Upper lobe of right lung (tissue), 1 donor: ENCODE results near the gene HNF1B. TPM values are rescaled to one million over a fixed set of nuclear protein-coding genes. Genes with fewer than 3 reads are reported as not detected.

Experiments used
- ATAC-seq: fragments of 200-7000 bp; cut with Tn5 transposase; one replicate; pipeline ENCODE4 v1.9.1; 2020; ENCODE audit warnings: mild to moderate bottlenecking, moderate library complexity
- DNase-seq: peaks from one replicate; pipeline ENCODE4 v3.0.0-alpha.2; 2020
- H3K27ac ChIP-seq: fragments of 200-600 bp; one replicate; pipeline ENCODE4 v1.8.0; 2022
- H3K27me3 ChIP-seq: fragments of 200-600 bp; one replicate; pipeline ENCODE4 v1.8.0; 2022; ENCODE audit warnings: mild to moderate bottlenecking
- H3K36me3 ChIP-seq: fragments of 200-600 bp; one replicate; pipeline ENCODE4 v1.8.0; 2022
- H3K4me1 ChIP-seq: fragments of 200-600 bp; one replicate; pipeline ENCODE4 v1.8.0; 2022
- H3K4me3 ChIP-seq: fragments of 200-600 bp; one replicate; pipeline ENCODE4 v1.8.0; 2022; ENCODE audit warnings: mild to moderate bottlenecking
- H3K9me3 ChIP-seq: fragments of 200-600 bp; one replicate; pipeline ENCODE4 v1.8.0; 2022
- intact Hi-C: fragments of 100-400 bp; cut with DNase I; formaldehyde crosslinking; loops from one replicate; pipeline ENCODE4 v1.11.0; 2022
- total RNA-seq: library from RNA; stranded (reverse); fragmentation: NEBNext Ultra II Directional; extraction: Animal tissue kit (Norgen Biotek cat#: 25700); gene quantifications from one replicate; pipeline ENCODE4 v1.2.1, GENCODE V29; 2021
- TF ChIP-seq, protein P1 (sequence below): fragments of 200-600 bp; IDR thresholded peaks from one replicate; pipeline ENCODE4 v1.8.0; 2022; ENCODE audit warnings: antibody characterized with exemption
- donor health status: DM: no; HTN: yes; CAD: no; lungs with severe emphysema.

The HNF1B gene
- total RNA-seq, 1 donor from 2014 or later = 19.8 TPM

DNA sequence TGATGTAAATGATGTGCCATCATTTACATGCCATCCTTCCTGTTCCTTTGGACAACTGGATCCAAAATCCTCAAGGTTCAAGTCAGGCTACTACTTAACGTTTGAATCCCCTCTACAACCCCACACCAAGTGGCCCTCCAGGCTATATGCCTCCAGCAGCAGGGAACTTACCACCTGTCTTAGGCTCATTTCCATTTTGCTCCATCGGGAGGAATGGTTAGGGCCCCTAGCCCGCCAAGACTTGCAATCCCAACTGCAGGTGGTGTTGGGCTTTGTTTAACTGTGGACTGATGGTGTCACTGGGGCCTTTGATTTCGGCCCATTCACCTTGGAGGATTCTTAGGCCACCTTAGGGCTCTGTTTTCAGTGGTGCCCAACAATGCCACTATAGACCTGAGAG, 9.7 kb downstream of the HNF1B start:
- H3K4me3 ChIP-seq = no peak overlapping the region
- TF ChIP-seq, protein P1, sequence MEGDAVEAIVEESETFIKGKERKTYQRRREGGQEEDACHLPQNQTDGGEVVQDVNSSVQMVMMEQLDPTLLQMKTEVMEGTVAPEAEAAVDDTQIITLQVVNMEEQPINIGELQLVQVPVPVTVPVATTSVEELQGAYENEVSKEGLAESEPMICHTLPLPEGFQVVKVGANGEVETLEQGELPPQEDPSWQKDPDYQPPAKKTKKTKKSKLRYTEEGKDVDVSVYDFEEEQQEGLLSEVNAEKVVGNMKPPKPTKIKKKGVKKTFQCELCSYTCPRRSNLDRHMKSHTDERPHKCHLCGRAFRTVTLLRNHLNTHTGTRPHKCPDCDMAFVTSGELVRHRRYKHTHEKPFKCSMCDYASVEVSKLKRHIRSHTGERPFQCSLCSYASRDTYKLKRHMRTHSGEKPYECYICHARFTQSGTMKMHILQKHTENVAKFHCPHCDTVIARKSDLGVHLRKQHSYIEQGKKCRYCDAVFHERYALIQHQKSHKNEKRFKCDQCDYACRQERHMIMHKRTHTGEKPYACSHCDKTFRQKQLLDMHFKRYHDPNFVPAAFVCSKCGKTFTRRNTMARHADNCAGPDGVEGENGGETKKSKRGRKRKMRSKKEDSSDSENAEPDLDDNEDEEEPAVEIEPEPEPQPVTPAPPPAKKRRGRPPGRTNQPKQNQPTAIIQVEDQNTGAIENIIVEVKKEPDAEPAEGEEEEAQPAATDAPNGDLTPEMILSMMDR = no peak
- no peak for ATAC-seq
- no peaks in the 10 kb centered on the region for H3K9me3 ChIP-seq
- H3K27ac ChIP-seq = no peak overlapping the region
- H3K27me3 ChIP-seq = peaks cover 23% of the 10 kb centered on the region
- H3K4me1 ChIP-seq = no peaks in the 10 kb centered on the region
- intact Hi-C loops = no loop called here
- DNase-seq = no peak
- H3K36me3 ChIP-seq = no peaks in the 10 kb centered on the region

DNA sequence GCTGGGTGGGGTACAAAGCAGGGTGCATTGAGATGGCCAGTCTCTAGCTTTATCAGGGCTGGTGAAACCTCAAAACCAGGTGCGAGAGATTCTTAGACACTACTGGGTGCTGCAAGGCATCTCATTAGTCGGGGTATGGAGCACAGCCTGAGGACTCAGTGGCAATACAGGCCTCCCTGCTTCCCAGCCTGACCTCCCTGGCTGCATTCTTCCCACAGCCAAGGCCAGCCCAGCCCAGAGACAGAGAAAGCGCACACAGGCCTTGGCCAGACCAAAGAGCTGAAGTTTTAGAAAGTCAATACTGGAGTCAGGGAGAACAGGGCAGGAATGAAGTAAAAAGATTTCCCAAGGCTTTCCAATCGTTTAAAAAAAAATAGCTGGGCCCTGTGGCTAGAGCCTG, 12.5 kb downstream of the HNF1B start:
- intact Hi-C loops = no loop called here
- H3K27me3 ChIP-seq = no peaks in the 10 kb centered on the region
- H3K36me3 ChIP-seq = no peaks in the 10 kb centered on the region
- no peaks in the 10 kb centered on the region for H3K4me1 ChIP-seq
- no peaks in the 10 kb centered on the region for H3K9me3 ChIP-seq
- ATAC-seq (no peak), DNase-seq (no peak)
- no peak overlapping the region for H3K4me3 ChIP-seq
- no peak overlapping the region for H3K27ac ChIP-seq
- TF ChIP-seq, protein P1 = no peak

- Histone ChIP-seq H3K4me1 (no peaks in the 10 kb centered on the region), H3K4me3 (no peak overlapping the region), H3K27me3 (no peaks in the 10 kb centered on the region), H3K27ac (no peak overlapping the region), H3K9me3 (no peaks in the 10 kb centered on the region), H3K36me3 (no peaks in the 10 kb centered on the region)
- intact Hi-C loops = no loop called here
- TF ChIP-seq, protein P1 = no peak
- ATAC-seq (no peak), DNase-seq (no peak)
These were observed 13.8 kb downstream of the HNF1B start for GRCh38 chr17:37731056-37731455.

DNA sequence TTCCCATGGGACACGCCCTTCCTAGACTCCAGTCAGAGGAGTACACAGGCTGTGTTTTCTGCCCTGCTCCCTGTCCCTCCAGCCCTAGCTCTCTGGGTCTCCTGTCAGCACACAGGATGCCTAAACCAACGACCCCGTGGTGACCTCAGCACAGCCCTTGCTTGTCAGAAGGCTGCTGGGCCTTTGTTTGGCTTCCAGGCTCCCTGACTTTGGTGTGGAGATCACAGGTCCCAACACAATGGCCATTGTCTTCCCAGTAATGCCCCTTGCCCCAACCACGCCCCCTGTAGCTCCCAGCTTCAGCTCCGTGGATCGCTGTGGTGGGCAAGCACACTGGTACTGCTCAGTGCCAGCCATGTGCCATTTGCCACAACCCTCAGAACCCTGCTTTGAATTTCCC, 15.0 kb downstream of the HNF1B start:
- Histone ChIP-seq H3K27ac (no peak overlapping the region), H3K27me3 (no peaks in the 10 kb centered on the region), H3K36me3 (no peaks in the 10 kb centered on the region), H3K4me1 (no peaks in the 10 kb centered on the region), H3K9me3 (no peaks in the 10 kb centered on the region), H3K4me3 (no peak overlapping the region)
- DNase-seq (no peak), ATAC-seq (no peak)
- TF ChIP-seq, protein P1 = no peak
- intact Hi-C loops = no loop called here

DNA sequence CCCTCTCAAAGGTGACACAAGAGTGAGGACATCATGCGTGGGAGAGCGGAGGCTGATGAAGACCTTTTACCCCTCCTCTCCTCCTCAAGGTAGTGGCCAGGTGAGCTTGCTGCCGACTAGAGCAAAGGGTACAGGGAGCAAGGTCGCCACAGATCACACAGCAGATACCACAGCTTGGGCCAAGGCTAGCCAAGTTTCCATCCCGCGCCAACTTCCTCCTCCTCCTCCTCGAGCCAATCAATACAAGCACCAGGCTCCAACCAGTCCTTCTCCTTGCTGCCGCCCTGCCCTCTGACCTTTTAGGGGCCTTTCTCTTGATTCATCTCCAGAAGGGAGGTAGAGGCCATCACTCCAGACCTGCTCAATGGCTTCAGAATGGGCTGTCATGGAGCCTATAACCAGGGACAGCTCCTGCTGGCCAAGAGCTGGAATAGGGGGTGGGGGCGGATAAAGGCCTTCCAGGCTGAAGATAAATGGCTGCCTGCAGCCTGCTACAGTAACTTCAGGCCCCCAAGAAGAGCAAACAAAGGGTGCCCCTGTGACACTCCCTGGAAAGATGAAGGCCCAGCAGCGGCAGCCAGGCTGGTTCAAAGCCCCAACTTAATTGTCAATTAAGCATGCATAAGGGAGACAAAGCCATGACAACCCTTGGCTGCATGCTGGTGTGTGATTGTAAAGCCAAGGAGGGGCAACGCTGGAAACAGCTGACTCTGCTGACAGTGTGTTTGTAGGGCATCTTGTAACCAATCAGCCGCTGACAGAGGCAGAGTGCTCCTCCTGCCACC, 17.8 kb downstream of the HNF1B start:
- intact Hi-C loops = no loop called here

More for the DNA sequence above, 17.8 kb downstream of the HNF1B start:
- Histone ChIP-seq H3K4me1 (no peaks in the 10 kb centered on the region), H3K27ac (no peak overlapping the region), H3K4me3 (no peak overlapping the region), H3K27me3 (no peaks in the 10 kb centered on the region), H3K9me3 (no peaks in the 10 kb centered on the region), H3K36me3 (no peaks in the 10 kb centered on the region)
- ATAC-seq (no peak), DNase-seq (no peak)
- TF ChIP-seq, protein P1 = no peak
